ENCODE data around the gene NBL1.
A peak's percentile ranks its signal among the peaks of the same experiment; 100 is the strongest.

Gene NBL1

GRCh38 chr1:19647643-19648042 is 3.5 kb downstream of the NBL1 start:
- DNase-seq: no peak

- no peak for DNase-seq
Measured at GRCh38 chr1:19648239-19648638, 4.1 kb downstream of the NBL1 start.

GRCh38 chr1:19648689-19649088 is 4.6 kb downstream of the NBL1 start:
- DNase-seq: no peak

DNA sequence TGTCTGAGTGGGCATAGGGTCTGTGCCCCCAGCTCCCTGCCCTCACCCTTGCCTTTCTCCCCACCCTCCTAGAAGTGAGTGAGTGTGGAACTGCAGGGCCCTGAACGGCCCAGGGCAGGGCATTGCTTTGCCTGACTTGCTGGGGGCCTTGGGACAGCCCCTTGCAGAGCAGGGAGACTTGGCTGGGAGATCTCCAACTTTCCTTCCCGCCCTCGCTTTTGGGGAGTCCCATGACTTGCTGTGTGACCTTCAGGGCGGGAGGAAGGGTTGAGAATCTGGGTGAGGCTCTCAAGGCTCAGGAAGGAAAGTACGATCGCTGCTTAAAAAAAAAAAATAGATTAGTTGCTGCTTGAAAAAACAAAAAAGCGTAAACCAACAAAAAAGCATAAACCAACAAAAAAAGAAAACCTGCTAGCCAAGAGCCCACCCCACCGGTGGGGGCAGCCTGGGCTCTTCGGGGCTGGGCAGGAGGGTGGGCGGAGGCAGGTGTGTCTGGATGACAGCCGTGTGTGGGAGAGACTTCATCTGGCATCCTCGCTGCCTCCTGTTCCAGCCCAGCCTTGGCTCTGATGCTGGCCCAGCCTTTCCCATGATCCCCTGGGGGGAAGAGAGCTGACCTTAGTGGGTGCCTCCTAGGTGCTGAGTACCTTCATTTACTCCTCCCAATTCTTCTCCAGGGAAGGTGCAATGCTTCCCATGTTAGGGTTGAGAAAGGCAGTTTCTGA is 6.5 kb downstream of the NBL1 start:
- DNase-seq: no peak

DNA sequence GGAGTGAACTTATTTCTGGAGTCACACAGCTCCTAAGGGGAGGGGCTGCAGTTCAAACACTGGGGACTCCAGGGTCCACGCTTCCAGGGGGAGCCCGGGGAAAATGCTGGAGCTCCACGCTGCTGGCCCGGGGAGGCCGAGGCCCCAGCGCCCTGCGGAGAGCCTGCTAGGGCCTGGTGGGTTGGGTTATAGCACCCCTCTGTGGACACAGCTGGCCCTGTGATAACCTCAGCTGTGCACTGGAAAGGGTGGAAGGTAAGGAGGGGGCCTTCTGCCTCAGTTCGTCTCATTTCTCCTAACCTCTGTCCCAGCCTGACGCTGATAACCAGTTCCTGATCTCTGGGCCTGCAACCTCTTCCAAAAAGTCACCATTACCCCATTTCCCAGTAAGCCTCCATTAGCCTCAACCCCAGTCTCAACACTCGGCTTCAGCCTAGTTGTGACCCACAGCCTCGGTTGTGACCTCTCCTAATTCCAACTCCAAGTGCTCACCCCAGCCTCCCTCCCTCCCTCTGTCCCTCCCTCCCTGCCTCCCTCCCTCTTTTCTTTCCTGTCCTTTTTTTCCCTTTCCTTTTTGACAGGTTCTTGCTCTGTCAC is 7.1 kb downstream of the NBL1 start:
- DNase-seq: peak; percentile 45

DNA sequence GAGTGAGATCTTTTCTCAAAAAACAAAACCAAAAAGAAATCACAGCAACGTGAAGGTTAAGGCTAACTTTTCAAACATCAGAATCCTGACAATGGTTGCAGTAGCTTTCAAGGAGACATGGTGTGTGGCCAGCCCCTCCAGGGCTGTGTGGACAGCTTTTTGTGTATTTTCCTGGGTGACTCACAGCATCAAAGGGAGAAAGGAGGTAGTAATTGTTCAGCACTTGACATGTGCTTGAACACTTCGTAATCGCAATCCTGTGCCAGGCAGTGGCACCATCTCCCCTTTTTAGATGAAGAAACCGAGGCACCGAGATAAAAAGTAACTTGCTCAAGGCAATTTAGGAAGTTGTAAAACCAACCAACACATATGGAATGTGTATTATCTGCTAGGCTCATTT is 10.3 kb downstream of the NBL1 start:
- DNase-seq: no peak

DNA sequence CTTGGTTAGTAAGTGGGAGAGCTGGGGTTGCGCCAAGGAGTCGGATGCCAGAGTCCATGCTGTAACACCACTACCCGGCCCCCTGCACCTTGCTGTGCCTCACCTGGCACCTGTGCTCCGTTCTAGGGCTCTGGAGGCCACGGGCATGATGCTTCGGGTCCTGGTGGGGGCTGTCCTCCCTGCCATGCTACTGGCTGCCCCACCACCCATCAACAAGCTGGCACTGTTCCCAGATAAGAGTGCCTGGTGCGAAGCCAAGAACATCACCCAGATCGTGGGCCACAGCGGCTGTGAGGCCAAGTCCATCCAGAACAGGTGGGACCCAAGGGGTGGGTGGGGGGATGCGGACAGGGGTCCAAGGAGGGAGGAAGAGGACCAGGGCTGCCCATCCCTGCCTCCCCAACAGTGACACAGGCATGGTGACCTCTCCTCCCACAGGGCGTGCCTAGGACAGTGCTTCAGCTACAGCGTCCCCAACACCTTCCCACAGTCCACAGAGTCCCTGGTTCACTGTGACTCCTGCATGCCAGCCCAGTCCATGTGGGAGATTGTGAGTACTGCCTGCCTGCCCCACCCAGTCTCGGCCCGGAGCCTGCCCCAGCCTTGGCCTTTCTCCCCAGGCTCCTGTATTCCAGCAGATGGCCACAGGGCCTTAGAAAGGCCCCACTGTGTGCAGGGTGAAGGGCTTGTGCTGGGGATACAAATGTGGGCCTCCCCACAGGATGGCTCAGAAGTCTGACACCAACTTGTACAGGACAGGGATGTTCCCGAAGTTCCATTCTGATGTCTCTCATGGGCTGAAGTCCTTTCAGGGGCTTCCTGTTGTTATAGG is 11.0 kb downstream of the NBL1 start:
- no peak for DNase-seq

DNA sequence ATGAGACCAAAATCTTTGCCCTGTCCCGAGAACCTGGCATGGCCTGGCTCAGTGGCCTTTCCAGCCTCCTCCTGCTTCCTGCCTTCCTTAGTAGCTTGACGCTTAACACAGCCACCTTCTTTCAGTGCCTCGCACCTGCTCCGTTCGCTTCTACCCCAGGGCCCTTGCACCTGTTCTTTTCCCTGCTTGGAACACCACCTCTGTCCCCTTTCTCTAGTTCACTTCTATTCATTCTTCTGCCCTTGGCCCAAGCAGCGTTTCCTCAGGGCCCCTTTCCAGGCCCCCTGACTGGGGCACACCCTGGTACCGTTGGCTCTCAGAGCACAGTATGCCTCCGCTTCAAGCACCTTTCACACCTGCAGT is 11.6 kb downstream of the NBL1 start:
- no peak for DNase-seq

GRCh38 chr1:19656134-19656779 is 12.1 kb downstream of the NBL1 start:
- DNase-seq: no peak

- DNase-seq: no peak
Measured at GRCh38 chr1:19656780-19657466, 12.8 kb downstream of the NBL1 start.

- no peak for DNase-seq
Measured at GRCh38 chr1:19657511-19657910, 13.4 kb downstream of the NBL1 start.

DNA sequence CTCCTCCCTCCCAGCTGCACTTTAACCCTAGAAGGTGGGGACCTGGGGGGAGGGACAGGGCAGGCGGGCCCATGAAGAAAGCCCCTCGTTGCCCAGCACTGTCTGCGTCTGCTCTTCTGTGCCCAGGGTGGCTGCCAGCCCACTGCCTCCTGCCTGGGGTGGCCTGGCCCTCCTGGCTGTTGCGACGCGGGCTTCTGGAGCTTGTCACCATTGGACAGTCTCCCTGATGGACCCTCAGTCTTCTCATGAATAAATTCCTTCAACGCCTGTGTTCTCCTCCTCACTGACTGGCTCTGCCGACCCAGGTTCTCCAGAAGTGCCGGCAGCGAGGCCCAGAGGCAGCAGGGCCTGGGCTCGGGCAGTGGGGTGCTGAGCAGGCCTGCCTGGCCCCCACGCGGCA is 14.1 kb downstream of the NBL1 start:
- DNase-seq: no peak

DNA sequence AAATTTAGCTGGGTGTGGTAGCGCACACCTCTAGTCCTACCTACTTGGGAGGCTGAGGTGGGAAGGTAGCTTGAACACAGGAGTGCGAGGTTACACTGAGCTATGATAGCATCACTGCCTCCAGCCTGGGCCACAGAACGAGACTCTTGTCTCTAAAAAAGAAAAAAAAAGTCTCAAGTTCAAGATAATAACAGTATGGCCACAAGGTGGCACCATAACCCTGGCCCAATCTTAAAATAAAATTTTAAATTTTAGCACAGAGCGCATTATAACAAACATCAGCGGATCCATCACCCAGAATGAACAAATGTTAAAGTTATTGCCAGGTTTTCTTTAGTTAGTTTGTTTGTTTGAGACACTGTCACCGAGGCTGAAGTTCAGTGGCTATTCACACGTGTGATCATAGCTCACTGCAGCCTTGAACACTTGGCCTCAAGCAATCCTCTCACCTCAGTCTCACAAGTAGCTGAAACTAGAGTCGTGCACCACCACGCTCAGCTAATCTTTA is 17.7 kb downstream of the NBL1 start:
- peak; percentile 44 for DNase-seq

DNA sequence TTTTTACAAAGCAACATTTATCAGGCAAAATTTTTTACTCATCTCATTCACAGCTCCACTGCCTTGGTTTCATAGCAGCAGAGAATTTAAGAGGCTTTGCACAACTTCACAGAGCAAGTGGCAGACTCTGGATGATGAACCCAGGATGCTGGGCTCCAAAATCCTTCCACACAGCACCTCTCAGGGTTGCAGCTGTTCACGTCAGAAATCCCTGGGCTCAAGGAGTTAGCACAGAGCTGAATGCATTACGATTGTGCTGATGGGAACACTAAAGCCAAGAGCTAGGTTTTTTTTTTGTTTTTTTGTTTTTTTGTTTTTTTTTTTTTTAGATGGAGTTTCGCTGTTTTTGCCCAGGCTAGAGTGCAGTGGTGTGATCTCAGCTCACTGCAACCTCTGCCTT is 18.2 kb downstream of the NBL1 start:
- no peak for DNase-seq

GRCh38 chr1:19664453-19665185 is 20.5 kb downstream of the NBL1 start, which contains the start of gene HTR6:
Gene HTR6 (plus strand): TSS chr1:19664875. CDS start chr1:19665754, 879 bp downstream.
- no peak for DNase-seq

DNA sequence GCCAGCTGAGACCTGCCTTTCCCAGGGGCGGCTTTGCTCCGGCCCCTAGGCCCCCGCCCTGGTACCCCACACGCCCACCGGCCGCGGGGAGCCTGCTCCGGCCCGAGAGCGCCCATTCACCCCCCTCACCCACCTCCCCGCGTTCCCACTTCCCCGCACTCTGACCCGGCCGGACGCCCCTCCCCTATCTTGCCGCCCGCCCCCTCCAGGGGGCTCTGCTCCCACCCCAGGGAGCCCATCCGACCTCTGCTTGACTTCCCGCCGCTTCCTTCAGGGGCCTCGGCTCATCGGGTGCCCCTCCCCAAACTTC is 21.0 kb downstream of the NBL1 start:
- DNase-seq: no peak

- DNase-seq: no peak
Measured at GRCh38 chr1:19665496-19666465, 21.7 kb downstream of the NBL1 start.

GRCh38 chr1:19668888-19669287 is 24.8 kb downstream of the NBL1 start:
- no peak for DNase-seq

GRCh38 chr1:19670787-19671186 is 26.7 kb downstream of the NBL1 start:
- no peak for DNase-seq

GRCh38 chr1:19672237-19672636 is 28.1 kb downstream of the NBL1 start:
- no peak for DNase-seq

GRCh38 chr1:19675797-19676196 is 31.7 kb downstream of the NBL1 start:
- DNase-seq: no peak
